Measurements from ENCODE around the gene RAB25.

DNA sequence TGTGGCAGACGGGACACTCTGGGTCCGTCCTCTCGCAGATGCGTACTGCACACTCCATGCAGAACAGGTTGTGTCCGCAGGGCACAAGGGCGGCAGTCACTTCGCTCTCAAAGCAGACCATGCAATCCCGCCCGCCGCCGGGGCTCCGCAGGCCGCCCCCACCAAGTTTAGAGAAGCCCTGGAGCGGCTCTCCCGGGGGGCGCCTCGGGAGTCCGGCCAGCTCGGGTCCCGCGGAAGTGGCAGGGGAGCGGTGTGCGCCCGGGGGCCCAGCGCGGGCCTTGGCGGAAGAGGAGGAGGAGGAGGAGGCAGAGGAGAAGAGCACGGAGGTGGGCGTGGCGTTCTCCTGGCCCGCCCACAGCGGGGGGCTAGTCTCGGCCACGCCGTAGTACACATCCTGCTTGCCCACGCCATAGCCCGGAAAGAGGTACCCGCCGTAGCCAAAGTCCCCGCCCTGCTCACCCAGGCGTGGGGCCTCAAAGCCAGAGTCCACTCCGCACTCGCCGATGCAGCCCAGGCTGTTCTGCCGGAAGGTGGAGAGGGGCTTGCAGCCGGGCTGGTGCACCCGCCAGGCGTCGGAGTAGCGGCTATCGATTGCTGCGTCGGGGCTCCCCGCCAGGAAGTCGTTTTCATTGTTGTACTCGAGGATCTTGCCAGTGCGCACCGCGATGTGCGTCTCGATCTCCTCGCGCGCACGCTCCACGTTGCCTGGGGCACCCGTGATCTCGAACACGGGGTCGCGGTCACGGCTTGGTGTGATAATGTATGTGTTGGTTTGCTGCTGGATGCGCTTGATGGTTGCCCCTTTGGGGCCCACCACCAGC lies 15.9 kb downstream of the RAB25 start:
- TF ChIP-seq CTCF (IDR thresholded peaks at IDR 0.05) (peak in 1 of 4 experiments; percentile 16), POLR2A (IDR thresholded peaks at IDR 0.05) (peak; percentile 20 to 40)

All from uterus (tissue), 2 donors.